GM19035 (cell line): ENCODE data around the gene FAM20C.

ENCODE experiments used
- ATAC-seq: cut with Tn5 transposase; IDR thresholded peaks from one replicate; pipeline ENCODE4 v1.9.1; 2021; ENCODE audit not compliant: unreplicated experiment

Gene FAM20C

DNA sequence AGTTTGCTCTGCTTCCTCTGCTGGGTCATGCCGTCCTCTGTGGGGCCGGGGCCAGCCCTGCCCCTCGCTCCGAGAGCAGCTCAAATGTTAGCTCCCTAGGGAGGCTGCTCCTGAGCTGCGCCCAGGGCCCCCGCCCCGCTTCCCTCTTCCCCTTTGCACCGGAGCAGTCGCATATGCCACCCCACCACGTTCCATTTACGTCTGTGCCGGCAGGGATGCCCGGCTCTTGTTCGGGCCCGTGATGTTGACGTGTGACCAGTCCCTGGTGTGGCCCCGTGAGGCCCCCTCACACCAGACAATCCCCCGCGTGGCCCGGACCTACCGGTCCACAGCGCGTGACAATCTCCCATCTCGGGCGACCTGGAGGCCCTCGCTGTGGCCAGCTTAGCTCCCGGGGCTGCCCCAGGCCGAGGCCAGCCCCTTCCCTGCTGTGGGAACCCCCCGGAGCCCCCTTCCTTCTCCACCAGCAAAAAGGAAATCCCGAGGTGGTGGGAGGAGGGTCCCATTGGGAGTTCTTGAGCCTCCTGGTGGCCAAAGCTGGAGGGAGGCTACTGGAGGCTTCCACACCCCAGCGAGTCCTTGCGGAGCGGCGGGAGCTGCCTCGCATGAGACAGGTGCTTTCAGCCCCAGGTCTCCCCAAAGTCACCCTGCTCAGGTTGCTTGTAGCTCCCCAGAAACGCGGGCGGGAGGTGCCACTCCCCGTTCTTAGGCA, 15.2 kb downstream of the FAM20C start:
- ATAC-seq, result no peak

DNA sequence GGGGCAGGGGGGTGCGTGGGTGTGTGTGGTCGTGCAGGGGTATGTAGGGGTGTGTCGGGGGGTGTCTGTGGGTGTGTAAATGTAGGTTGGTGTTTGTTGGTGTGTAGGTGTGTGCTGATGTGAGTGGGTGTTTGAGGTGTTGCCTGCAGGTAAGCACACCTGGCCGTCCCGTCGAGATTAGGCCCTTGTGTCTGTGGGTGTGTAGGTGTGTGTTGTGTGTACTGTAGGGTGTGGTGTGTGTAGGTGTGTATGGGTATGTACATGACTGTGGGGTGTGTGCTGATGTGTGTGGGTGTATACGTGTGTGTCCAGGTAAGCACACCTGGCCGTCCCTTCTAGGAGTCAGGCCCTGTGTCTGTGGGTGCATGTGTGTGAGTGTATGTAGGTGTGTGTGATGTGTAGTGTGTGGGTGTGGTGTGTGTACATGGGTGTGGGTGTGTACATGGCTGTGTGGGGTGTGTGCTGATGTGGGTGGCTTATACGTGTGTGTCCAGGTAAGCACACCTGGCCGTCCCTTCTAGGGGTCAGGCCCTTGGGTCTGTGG, 15.8 kb downstream of the FAM20C start:
- ATAC-seq, result no peak

DNA sequence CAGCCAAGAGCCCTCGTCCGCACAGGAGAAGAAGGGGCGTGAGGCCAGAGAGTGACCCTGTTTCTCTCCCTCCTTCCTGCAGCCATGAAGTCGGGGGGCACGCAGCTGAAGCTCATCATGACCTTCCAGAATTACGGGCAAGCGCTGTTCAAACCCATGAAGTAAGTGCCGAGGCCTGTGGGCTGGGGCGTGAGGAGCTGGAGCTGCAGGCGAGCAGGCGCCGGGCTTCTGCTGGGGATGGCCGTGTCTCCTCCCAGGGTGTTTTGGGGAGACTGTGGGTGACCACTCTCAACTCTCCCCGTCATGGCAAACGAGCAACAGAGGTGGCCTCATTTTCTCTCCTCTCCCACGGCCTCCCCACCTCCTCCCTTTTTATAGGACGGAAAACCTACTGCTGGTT, 16.4 kb downstream of the FAM20C start:
- ATAC-seq, result no peak

DNA sequence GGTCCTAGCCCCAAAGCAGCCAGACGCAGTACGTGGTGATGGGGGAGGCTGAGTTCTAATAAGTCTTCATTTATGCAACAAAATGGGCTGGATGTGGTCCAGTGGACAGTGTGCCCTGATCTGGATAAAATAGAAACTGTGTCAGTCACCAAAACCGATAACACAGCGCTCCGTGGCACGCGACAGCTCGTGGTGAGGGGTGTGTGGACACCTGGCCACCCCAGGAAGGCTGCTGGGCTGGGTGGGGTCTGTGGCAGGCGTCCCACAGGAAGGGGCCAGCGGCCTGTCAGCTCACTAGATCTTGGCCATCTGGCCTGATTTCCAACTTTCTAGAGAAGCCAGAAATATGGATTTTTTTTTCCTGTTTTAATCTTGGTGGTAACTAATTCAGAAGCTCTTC, 17.0 kb downstream of the FAM20C start:
- no peak for ATAC-seq

DNA sequence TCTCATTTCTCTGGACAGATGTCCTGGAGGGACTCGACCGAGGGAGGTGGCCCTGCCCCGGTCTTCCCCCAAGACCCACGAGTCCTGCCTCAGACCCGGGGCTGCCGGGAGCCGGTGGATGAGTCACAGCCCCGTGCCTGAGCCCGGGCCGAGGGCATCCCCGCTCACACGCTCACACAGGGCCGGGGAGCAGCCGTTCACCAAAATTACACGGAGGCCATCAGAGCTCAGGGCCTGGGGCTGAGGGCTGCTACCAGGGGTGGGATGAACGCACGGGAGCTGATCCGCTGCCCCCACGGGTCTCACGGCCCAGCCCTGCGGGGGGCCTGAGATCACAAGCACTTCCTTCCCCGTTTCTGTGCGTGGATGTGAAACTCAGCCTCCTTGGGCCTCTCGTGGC, 17.5 kb downstream of the FAM20C start:
- no peak for ATAC-seq

DNA sequence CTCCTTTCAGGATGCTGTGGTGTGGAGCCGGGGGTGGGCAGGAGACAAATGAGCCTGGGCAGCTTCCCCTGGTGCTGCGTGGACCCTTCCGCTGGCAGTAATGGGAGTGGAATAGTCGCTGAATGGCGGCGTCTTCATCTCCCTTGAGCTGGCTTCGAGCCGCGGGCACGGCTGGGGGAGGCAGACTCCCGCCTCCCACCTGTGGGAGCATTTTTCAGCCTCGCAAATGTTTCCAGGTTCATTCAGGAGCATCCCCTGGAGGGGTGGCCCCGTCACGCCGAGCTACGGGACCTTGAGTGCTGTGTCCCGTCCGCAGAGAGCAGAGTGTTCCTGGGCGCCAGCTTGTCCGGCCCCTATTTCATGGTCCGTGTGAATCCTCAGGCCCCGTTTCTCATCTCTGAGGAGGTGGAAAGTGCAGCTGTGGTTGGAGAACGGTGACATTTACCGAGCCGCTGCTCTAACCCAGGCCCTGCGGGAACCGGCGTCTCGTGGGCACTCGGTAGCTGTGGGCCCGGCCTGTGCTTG, 18.1 kb downstream of the FAM20C start:
- ATAC-seq, result no peak

DNA sequence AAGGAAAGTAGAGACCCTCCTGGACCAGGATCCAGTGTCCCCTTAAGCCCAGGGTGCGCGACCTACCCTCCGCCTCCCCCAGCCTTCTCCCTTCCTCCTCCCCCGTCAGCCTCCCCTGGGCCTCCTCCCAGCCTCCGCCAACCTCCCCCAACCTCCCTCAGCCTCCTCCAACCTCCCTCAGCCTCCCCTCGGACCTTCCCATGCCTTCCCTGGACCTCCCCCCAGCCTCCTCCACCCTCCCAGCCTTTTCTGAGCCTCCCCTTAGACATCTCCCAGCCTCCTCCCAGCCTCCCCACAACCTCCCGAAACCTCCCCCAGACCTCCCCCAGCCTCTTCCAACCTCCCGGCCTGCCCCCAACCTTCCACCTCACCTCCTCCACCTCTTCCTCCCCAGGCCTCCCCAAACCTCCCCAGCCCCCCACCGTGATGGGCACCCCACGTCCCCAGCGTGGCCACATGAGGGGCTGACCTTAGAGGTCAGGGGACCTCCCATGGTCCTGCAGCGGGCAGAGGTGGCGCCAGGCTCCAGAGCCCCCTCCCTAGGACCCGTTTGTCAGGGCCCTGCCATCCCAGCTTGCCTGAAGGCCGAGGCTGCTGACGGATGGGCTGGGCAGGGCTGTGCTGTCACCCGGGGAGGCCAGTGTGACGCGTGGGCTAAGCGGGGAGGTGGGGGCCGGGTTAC, 18.8 kb downstream of the FAM20C start:
- ATAC-seq, result no peak

DNA sequence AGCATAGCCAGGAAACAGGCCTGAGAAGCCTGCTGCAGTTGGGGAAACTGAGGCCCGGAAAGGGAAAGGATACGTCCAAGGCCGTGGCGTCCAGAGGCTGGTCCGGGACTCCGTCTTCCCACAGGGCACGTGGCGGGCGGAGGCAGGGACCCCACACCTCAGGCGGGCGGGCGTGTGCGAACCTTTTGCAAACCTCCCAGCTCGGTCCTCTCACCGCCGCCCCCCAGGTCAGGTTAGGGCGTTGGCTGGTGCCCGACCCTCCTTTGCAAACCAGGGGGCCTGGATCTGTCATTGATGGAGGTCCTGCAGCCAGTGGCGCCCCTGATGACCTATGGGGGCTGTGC, 19.3 kb downstream of the FAM20C start:
- no peak for ATAC-seq

DNA sequence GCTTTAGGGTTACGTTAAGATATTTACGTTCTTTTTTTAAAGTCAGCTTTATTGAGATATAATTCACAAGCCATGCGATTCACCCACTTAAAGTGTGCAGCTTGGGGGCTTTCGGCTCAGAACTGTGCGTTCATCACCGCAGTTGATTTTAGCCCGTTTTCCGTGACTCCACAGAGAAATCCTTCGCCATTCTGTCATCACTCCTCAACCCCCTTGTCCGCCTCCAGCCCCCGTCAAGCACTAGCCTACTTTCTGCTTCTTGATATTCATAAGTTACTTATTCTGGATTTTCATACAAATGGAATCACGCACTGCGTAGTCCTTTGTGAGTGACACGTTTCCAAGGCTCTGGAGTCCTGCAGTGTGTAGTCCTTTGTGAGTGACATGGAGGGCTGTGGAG, 20.4 kb downstream of the FAM20C start:
- ATAC-seq, result no peak

DNA sequence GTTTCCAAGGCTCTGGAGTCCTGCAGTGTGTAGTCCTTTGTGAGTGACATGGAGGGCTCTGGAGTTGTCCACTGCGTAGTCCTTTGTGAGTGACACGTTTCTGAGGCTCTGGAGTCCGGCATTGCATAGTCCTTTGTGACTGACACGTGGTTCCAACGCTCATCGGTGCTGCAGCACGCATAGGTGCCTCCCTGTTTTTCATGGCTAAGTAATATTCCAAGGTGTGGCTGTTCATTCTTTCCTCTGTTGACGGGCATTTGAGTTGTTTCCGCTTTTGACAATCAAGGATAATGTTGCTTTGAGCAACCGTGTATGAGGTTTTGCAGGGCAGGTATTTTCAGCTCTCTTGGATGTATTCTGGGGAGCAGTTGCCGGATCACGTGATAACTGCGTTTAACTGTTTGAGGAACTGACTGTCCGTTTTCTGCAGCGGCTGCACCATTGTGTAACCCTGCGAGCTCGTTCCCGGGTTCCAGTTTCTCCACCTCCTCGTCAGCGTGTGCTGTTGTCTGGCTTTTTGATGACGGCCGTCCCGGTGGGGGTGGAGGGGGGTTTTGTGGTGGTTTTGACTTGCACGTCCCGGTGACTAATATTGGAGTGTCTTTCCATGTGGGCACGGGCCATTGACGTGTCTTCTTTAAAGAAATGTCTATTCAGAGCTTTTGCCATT, 21.1 kb downstream of the FAM20C start:
- no peak for ATAC-seq

DNA sequence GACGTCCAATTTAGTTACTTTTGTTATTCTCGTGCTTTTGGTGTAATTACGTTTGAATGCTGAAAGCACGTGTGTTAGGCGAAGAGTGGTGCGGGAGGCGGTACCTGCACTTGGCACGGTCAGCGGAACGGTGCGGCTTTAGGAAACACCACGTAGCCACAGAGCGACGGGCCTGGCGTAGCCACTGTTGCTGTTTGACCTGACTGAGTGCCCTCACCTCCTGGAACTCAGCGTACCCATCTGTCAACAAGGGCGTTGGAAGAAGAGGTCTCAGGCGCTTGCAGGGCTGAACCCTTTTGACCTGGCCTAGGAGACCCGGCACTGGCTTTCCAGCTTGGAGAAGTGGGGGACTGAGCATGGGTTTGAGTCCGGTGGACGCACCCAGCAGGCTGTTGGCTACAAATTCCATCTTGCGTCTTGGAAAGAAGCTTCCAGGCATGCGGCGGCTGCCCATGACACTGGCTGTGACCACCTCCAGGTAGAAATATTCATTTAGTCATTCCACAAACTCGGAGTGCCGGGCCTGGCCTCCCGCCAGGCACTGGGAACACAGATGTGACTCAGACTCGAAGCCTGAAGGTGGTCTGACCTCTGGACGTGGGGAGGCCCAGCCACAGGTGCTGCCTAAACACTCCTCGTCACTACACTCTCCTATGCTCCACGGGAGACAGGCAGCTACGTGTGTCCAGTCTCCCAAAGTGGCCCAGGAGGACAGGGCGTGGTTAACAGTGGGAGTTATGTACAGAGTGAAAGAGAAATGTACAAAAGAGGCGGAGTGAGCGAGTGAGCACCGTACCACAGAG, 22.2 kb downstream of the FAM20C start:
- ATAC-seq, result no peak

DNA sequence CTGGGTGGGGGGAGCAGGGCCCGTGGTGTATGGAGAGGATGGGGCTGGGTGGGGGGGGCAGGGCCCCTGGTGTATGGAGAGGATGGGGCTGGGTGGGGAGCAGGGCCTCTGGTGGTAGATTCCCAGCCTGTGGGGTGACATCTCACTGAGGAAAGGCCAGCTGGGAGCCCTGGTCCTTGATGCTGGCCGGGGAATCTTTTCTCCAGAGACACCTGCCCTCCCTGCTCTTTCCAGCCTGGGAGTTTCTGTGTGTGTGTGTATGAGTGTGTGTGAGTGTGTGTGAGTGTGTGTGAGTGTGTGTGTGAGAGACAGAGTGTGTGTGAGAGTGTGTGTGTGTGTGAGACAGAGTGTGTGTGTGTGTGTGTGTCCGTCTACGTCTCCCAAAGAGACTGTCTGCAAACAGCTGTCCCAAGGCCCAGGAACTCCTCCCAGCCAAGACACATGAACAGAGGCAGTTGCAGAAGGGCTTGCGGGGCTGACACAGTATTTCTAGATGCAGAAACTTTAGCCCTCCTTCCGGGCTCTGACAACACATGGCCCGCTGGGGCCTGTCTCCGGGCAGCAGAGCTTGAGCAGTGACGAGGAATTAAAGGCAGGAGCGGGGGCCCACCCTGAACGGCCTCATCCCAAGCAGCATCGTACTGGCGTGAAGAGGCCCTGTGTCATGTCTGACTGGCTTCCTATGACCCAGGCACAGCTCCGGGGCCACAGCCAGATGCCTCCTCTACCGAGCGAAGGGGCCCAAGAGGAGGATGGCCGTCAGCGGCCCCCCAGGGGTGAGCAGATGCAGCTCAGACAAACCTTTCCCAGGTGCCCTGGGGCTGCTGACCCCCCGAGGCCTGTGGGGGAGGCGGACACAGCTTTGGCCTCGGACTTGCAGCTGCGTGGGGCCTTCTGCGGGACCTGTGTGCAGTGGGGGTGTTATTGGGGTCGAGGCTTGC, 24.3 kb downstream of the FAM20C start:
- ATAC-seq, result no peak

DNA sequence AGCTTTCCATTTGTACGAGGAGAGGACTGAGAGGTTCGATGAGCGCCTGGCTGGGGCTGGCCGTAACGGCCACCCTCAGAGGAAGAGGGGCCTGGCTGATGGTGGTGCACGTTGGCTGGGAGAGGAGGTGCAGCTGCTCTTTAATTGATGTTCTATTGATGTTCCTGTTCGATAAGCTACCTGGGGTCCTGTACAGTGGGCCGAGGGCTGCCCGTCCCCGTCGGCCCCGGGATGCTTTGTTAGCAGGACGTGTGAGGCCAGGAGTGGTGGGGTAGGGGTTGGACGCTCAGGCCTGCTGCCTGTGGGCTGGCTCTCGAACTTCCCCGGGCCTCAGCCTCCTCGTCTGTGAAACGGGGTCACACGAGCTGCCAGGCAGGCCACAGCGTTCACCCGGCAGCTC, 25.4 kb downstream of the FAM20C start:
- ATAC-seq, result no peak

DNA sequence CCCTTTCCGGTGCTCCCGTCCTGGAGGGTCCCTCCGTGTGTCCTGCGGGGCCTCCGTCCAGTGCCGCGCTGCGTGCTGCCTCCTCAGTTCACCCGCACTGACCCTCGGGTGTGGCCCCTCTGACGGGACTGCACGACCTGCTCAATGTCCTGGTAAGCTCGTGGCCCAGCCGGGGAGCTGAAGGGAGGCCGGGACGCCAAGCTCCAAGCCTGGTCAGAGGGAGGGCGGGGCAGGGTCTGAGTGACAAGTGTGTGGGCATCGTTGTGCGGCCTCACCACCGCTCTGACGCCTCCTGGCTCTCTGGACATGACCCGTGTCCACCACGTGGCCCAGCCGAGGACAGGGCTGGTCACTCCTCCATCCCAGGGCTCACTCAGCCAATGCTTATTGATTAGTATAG, 25.9 kb downstream of the FAM20C start:
- no peak for ATAC-seq

DNA sequence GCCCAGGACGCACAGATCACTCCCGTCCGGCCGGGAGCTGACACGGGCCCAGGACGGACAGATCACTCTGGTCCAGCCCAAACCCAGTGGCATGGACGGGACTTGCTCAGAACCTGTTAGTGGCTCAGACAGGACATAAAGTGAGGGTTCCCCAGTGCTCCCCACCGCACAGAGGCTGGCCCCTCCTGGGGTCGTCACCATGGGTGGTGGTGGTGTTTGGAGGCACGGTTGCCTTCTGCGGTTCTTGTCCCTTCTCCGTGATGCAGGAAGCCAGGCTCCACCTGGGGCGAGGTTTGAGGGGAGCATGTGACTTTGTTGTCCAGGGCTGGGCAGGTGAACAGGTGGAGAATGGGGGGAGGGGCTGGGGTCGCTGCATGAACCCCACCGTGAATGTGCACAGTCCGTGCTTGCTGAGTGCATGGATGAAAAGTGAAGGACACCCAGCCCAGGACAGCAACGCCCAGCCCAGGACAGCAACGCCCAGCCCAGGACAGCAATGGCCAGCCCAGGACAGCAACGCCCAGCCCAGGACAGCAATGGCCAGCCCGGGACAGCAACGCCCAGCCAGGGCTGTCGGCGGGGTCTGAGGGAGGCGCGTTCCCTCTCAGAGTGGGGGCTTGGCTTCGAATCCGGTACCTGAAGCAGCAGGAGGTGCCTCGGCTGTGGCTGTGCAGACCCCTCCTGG, 26.7 kb downstream of the FAM20C start:
- ATAC-seq, result no peak

DNA sequence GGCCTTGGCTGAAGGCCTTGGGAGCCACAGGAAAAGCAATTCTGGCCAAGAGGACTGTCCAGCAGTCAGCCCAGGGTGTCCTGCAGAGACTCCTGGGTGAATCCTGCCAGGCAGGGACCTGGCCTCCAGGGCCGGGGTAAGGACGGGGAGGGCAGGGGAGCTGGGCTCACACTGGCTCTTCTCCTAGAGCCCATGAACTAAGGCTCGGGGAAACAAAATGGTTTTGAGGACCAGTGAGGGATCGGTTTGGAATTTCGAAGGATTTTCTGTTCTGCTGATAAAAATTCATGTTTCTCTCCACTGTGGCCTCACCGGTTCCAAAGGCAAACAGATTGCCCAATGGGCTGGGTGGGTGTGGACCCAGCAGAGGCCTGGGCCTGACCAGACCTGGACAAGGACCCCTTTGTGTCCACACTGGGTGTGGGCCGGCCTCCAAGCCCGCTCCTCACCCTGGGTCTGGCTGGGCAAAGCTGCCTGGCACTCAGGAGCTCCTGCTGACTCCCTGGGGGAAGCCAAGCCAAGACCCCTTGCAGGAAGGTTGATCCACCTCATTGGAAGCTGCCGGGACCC, 27.3 kb downstream of the FAM20C start:
- ATAC-seq, result no peak

DNA sequence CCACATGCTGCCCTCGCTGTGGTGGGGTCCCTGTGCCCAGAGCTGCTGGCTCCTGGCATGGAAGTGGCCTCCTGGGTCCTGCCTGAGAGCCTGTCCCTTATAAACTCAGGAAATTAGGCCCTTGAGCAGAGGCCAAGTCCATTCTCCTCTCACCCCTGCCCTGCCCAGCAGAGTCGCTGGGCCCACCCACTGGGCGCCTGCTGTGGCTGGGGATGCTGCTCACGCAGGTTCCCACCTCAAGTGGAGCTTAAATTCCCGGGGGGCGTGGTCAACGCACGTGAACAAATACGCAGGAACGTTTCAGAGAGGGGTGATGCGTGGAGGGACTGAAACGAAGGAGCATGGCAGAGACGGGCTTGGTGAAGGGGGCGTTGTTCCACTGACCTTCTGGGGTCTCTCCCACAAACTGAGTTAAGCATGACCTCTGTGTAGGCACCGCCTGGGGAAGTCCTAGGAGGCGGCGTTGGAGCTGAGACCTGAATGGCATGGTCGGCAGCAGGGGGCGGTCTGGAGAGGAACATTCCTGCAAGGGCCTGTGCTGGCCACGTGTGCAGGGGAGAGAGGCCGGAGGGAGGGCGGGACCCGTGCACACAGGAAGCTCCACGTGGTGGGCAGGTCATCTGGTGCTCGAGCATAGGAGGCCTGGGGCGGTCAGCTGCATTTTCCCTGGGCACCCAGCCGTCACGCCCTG, 27.9 kb downstream of the FAM20C start:
- no peak for ATAC-seq

DNA sequence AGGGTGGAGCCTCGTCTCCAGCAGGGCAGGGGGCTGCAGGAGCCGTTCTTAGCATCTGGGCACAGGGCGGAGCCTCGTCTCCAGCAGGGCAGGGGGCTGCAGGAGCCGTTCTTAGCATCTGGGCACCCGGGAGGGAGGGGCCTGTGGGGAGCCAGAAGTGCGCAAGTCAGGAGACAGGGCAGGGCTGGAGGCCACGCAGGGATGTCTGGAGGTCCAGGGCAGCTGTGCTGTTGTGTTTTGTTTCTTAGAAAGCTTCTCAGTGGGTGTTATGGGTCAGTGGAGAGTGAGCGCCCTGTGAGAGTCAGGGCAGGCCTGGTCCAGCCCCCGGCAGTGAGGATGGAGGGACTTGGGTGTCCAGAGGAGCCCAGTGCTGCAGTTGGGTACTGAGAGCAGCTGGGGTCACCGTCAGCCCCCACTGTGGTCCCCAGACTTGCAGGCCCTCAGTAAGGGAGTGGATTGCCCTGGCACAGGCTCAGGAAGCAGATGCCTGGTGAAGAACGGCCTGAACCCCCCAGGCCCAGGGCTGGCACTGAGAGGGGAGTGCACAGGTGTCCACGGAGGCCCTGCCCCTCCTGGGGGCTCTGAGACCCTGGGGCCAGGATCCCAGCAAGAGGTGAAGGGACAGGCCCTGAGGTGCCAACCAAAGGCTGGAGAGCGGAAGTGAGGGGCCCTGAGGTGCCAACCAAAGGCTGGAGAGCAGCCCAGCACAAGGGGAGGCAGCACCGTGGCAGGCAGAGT, 29.8 kb downstream of the FAM20C start:
- no peak for ATAC-seq
